ENCODE measurements around the gene DMTF1.
"Not testable (repeated sequence)": the region's sequence is repeated elsewhere in the genome, so short reads cannot be mapped to it uniquely, and the experiment has no call there.

DMTF1 gene

DNA sequence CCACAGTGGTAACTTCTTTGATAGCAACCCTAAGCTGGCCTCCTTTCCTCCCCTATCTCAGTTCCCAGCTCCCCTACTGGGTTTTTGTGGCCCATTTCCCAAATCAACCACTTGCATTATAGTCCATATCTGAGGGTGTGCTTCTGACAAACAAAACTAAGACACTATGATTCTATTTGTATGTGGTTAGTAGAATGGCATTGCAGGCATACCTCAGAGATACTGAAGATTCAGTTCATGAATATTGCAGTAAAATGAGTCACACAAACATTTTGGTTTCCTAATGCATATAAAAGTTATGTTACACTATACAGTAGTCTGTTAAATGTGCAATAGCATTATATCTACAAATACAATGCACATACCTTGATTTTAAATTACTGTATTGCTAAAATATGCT, 82.7 kb downstream of the DMTF1 start:
- no peak for DNase-seq

DNA sequence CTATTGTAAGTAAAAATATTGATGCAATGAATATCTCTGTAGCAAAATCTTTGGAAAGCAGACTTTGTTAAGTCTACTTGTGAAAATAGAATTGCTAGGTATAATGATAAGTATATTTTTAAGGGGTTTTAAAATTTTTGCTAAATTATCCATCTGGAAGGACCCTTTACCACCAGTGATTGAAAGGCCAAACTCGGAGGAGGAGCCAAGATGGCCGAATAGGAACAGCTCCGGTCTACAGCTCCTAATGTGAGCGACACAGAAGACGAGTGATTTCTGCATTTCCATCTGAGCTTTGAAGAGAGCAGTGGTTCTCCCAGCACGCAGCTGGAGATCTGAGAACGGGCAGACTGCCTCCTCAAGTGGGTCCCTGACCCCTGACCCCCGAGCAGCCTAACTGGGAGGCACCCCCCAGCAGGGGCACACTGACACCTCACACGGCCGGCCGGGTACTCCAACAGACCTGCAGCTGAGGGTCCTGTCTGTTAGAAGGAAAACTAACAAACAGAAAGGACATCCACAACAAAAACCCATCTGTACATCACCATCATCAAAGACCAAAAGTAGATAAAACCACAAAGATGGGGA, 86.3 kb downstream of the DMTF1 start:
- not testable (repeated sequence) for DNase-seq

DNA sequence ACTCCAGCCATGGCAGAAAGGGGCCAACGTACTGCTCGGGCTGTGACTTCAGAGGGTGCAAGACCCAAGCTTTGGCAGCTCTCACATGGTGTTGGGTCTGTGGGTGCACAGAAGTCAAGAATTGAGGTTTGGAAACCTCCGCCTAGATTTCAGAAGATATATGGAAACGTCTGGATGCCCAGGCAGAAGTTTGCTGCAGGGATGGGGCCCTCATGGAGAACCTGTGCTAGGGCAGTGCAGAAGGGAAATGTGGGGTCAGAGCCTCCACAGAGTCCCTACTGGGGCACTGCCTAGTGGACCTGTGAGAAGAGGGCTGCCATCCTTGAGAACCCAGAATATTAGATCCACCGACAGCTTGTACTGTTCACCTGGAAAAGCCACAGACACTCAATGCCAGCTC, 93.4 kb downstream of the DMTF1 start:
- DNase-seq = not testable (repeated sequence)

Data from NCI-H524 (cell line).